Measurements from ENCODE around the gene PDS5B.

DNA sequence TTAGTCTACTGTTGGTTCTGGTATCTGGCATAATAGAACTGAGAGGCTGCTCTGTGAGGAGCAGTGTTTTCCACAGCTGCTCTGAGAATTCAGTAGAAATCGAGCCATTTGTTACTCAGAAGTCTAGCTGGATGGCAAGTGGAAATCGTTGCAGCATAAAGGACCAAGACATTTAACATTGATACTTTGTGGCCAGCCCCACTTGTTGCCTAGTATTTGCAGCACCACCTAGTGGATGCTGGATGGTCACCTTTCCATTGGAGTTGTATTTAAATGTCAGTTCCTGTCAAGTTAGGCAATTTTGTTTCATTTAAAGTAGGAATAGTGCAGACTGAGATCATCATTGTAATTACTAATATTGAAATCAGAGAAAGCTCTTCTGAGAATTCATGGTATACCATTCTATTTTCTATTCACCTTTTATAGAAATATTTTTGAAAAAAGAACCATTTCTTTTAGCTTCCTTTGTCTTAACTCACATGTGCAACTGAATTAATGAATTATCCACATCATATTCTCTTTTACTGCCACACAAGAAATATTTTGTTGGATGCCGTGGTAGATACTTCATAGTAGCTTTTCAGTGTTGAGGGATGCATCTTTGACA, 64.6 kb downstream of the PDS5B start:
- TF ChIP-seq, protein P1, sequence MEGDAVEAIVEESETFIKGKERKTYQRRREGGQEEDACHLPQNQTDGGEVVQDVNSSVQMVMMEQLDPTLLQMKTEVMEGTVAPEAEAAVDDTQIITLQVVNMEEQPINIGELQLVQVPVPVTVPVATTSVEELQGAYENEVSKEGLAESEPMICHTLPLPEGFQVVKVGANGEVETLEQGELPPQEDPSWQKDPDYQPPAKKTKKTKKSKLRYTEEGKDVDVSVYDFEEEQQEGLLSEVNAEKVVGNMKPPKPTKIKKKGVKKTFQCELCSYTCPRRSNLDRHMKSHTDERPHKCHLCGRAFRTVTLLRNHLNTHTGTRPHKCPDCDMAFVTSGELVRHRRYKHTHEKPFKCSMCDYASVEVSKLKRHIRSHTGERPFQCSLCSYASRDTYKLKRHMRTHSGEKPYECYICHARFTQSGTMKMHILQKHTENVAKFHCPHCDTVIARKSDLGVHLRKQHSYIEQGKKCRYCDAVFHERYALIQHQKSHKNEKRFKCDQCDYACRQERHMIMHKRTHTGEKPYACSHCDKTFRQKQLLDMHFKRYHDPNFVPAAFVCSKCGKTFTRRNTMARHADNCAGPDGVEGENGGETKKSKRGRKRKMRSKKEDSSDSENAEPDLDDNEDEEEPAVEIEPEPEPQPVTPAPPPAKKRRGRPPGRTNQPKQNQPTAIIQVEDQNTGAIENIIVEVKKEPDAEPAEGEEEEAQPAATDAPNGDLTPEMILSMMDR (IDR thresholded peaks at IDR 0.05) = peak; percentile 92
- TF ChIP-seq ZFX (IDR thresholded peaks at IDR 0.05; ENCODE audit: borderline replicate concordance) = no peak

All from 22Rv1 (cell line).